ENCODE measurements around the gene KRTAP20-4. TPM values are rescaled to one million over a fixed set of nuclear protein-coding genes. Genes with fewer than 3 reads are reported as not detected.

The KRTAP20-4 gene
- total and polyA plus RNA-seq, 9 of the 15 experiments (the other 6 are each of a cell fraction or from before 2014, with no cell fraction given) = not detected

GRCh38 chr21:30579346-30579745 is 41.1 kb upstream of the KRTAP20-4 start (continued):
- TF ChIP-seq CHD7 (IDR thresholded peaks at IDR 0.05; ENCODE audit: low read depth, low read length) (no peak), ZNF3 (CRISPR knock-in tag; IDR thresholded peaks at IDR 0.05) (no peak), ZNF263 (CRISPR knock-in tag; IDR thresholded peaks at IDR 0.05; ENCODE audit: borderline replicate concordance) (no peak), MYBL2 (IDR thresholded peaks at IDR 0.05; ENCODE audit: low read depth) (no peak), MYBL2 (CRISPR knock-in tag; IDR thresholded peaks at IDR 0.05; ENCODE audit: borderline replicate concordance) (no peak), PCBP1 (IDR thresholded peaks at IDR 0.05; ENCODE audit: low read depth, low read length, poor library complexity, severe bottlenecking) (no peak), ZBTB26 (CRISPR knock-in tag; IDR thresholded peaks at IDR 0.05) (no peak), NR2C1 (IDR thresholded peaks at IDR 0.05) (no peak), NR2C1 (tag; IDR thresholded peaks at IDR 0.05) (no peak)
